Right atrium auricular region (tissue), 2 donors: Measurements from ENCODE around the gene DROSHA. TPM values are rescaled to one million over a fixed set of nuclear protein-coding genes. Genes with fewer than 3 reads are reported as not detected.

ENCODE experiments used
- DNase-seq: peaks from one replicate; pipeline ENCODE4 v3.0.0-alpha.2; 2019; ENCODE audit warnings: low spot score
- H3K27ac ChIP-seq, 2 donors: fragments of 200-600 bp; sonication (generic); 1 replicate in 1 of 2; 2 replicates in 1 of 2; pipeline ENCODE4 v1.5.1; 2016 to 2019
- H3K27me3 ChIP-seq, 2 donors: fragments of 200-600 bp; sonication (generic); one replicate each; pipeline versions ENCODE4 v1.5.1 to v1.6.0; 2017 to 2019
- H3K36me3 ChIP-seq: fragments of 200-600 bp; sonication (generic); one replicate; pipeline ENCODE4 v1.5.1; 2016
- H3K4me1 ChIP-seq, 2 donors: fragments of 200-600 bp; sonication (generic); one replicate each; pipeline versions ENCODE4 v1.5.1 to v1.6.0; 2017 to 2019
- H3K4me3 ChIP-seq, 2 donors: fragments of 200-600 bp; sonication (generic); 1 replicate in 1 of 2; 2 replicates in 1 of 2; pipeline ENCODE4 v1.5.1; 2017 to 2019; ENCODE audit warnings: mild to moderate bottlenecking in 1 of 2, moderate library complexity in 1 of 2
- H3K9me3 ChIP-seq, 2 donors: fragments of 200-600 bp; sonication (generic); one replicate each; pipeline ENCODE4 v1.5.1; 2019
- CTCF ChIP-seq, 2 donors: fragments of 200-600 bp; sonication (generic); IDR thresholded peaks; one replicate each; pipeline ENCODE4 v1.5.1; 2019; ENCODE audit warnings: antibody characterized with exemption in 2 of 2
- total RNA-seq, 2 donors: library from RNA; depleted of rRNA; stranded (reverse); fragments of >200 nt; gene quantifications; one replicate each; pipeline ENCODE4 v1.1.0, GENCODE V29; 2016

Gene DROSHA
- total RNA-seq, 2 donors from 2014 or later = 27.3 to 28.5 TPM

- Histone ChIP-seq H3K4me3 (no peak overlapping the region), H3K36me3 (peaks cover 93% of the 10 kb centered on the region), H3K9me3 (no peaks in the 10 kb centered on the region), H3K4me1 (no peaks in the 10 kb centered on the region), H3K27me3 (no peaks in the 10 kb centered on the region), H3K27ac (no peak overlapping the region)
- no peak for DNase-seq
- TF ChIP-seq CTCF (IDR thresholded peaks at IDR 0.05) = no peak
These were observed 31.6 kb downstream of the DROSHA start for GRCh38 chr5:31500256-31500655.

GRCh38 chr5:31496891-31497290 is 35.0 kb downstream of the DROSHA start:
- Histone ChIP-seq H3K27ac (no peak overlapping the region), H3K4me1 (no peaks in the 10 kb centered on the region), H3K27me3 (no peaks in the 10 kb centered on the region), H3K9me3 (no peaks in the 10 kb centered on the region), H3K36me3 (peaks cover 81% of the 10 kb centered on the region), H3K4me3 (no peak overlapping the region)
- no peak for TF ChIP-seq CTCF (IDR thresholded peaks at IDR 0.05)
- DNase-seq = no peak

GRCh38 chr5:31496301-31496700 is 35.6 kb downstream of the DROSHA start:
- no peak for DNase-seq
- no peak overlapping the region for H3K27ac ChIP-seq
- H3K4me1 ChIP-seq = no peaks in the 10 kb centered on the region
- no peaks in the 10 kb centered on the region for H3K9me3 ChIP-seq
- H3K4me3 ChIP-seq = no peak overlapping the region
- peaks cover 75% of the 10 kb centered on the region for H3K36me3 ChIP-seq
- no peak for TF ChIP-seq CTCF (IDR thresholded peaks at IDR 0.05)
- H3K27me3 ChIP-seq = no peaks in the 10 kb centered on the region

- H3K4me1 ChIP-seq = no peaks in the 10 kb centered on the region
- TF ChIP-seq CTCF (IDR thresholded peaks at IDR 0.05) = no peak
- no peak for DNase-seq
These were observed 36.6 kb downstream of the DROSHA start for GRCh38 chr5:31495336-31495735.

GRCh38 chr5:31492869-31493268 is 39.0 kb downstream of the DROSHA start:
- H3K4me1 ChIP-seq = no peaks in the 10 kb centered on the region
- no peaks in the 10 kb centered on the region for H3K27me3 ChIP-seq
- H3K36me3 ChIP-seq = peaks cover 54% of the 10 kb centered on the region
- H3K27ac ChIP-seq = no peak overlapping the region
- H3K9me3 ChIP-seq = no peaks in the 10 kb centered on the region
- no peak for TF ChIP-seq CTCF (IDR thresholded peaks at IDR 0.05)
- H3K4me3 ChIP-seq = no peak overlapping the region
- DNase-seq = no peak

More at GRCh38 chr5:31495336-31495735, 36.6 kb downstream of the DROSHA start:
- no peak overlapping the region for H3K27ac ChIP-seq
- H3K9me3 ChIP-seq = no peaks in the 10 kb centered on the region
- H3K4me3 ChIP-seq = no peak overlapping the region
- no peaks in the 10 kb centered on the region for H3K27me3 ChIP-seq
- peaks cover 65% of the 10 kb centered on the region for H3K36me3 ChIP-seq

- Histone ChIP-seq H3K27me3 (no peaks in the 10 kb centered on the region), H3K4me3 (no peak overlapping the region), H3K9me3 (no peaks in the 10 kb centered on the region), H3K27ac (no peak overlapping the region), H3K36me3 (peaks cover 27% of the 10 kb centered on the region), H3K4me1 (no peaks in the 10 kb centered on the region)
- DNase-seq = no peak
- no peak for TF ChIP-seq CTCF (IDR thresholded peaks at IDR 0.05)
These were observed 44.4 kb downstream of the DROSHA start for GRCh38 chr5:31487506-31487905.
